D341Med (cell line): ENCODE data around the gene DNAH2.
A peak's percentile ranks its signal among the peaks of the same experiment; 100 is the strongest.

ENCODE experiments used
- DNase-seq: peaks from one replicate; pipeline ENCODE4 v3.0.0; 2012; ENCODE audit warnings: low spot score

DNAH2 gene

GRCh38 chr17:7838090-7839075 is 120.8 kb downstream of the DNAH2 start:
- DNase-seq: no peak

- no peak for DNase-seq
Observed at GRCh38 chr17:7839190-7839875, 121.8 kb downstream of the DNAH2 start.

- DNase-seq: no peak
Observed at GRCh38 chr17:7839876-7840261, 122.3 kb downstream of the DNAH2 start.

- no peak for DNase-seq
Observed at GRCh38 chr17:7840441-7840840, 122.9 kb downstream of the DNAH2 start.

- DNase-seq: no peak
Observed at GRCh38 chr17:7840875-7841274, 123.3 kb downstream of the DNAH2 start.

- no peak for DNase-seq
Observed at GRCh38 chr17:7841396-7841914, 123.9 kb downstream of the DNAH2 start.

GRCh38 chr17:7841915-7842379 is 124.4 kb downstream of the DNAH2 start:
- peak; percentile 80 for DNase-seq

- no peak for DNase-seq
Observed at GRCh38 chr17:7842380-7843256, 125.1 kb downstream of the DNAH2 start.

- no peak for DNase-seq
Observed at GRCh38 chr17:7843257-7843535, 125.7 kb downstream of the DNAH2 start.

- peak; percentile 58 for DNase-seq
Observed at GRCh38 chr17:7843536-7844291, 126.2 kb downstream of the DNAH2 start.

DNA sequence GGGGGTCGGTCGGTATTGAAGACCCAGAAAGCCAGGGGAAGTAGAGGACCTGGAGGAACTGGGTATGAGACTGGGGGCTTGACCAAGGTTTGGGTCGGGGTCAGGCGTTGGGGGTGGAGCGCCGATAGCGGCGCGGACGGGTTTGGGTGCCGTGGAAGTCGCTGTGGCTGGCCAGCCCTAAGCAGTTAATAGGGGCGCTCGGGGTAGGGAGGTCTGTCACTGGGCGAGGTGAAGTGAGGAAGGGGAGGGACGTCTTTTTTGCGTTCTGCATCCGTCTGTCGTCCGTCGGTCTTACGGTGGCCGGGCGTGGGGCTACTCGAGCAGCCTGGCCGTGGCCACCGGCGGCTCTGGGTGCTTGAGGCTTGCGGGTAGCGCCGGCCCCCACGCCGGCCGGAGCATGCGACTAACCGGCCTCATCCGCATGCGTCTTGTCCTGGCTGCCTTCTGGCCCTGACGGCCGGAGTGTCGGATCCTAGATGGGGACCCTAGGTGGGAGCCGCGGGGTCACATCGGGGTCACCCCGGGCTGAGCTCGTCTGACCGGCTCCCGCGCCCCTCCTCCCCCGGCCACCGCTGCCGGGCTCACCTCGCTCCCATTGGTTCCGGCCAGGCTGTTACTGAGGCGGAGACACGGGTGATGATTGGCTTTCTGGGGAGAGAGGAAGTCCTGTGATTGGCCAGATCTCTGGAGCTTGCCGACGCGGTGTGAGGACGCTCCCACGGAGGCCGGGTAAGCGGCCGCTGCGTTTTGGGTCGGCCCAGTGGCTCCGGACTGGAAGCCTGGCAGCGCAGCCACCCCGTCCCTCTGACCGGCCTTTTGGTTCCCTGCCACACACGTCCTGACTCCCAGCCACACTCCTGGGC is 127.0 kb downstream of the DNAH2 start:
- DNase-seq: peak; percentile 79

DNA sequence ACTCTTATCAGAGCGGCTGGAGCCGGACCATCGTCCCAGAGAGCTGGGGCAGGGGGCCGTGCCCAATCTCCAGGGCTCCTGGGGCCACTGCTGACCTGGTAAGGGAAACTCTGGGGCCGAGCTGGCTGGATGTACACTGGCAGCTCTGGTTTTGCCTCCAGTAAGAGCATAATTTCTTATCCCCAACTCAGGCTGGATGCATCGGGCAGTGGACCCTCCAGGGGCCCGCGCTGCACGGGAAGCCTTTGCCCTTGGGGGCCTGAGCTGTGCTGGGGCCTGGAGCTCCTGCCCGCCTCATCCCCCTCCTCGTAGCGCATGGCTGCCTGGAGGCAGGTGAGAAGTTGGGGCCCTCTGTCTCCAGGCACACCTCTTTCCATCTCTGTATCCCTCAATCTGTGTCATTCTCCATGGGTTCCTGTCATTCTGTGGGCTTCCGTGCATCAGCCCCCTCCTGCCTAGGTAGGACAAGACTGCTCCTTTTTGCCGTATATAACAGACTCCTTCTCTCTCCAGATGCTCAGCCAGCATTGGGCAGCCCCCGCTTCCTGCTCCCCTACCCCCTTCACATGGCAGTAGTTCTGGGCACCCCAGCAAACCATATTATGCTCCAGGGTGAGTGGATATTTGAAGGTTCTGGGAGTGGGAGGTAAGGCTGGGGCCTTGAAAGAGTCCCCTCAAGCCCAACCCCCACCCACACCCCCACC is 128.0 kb downstream of the DNAH2 start:
- DNase-seq: no peak

DNA sequence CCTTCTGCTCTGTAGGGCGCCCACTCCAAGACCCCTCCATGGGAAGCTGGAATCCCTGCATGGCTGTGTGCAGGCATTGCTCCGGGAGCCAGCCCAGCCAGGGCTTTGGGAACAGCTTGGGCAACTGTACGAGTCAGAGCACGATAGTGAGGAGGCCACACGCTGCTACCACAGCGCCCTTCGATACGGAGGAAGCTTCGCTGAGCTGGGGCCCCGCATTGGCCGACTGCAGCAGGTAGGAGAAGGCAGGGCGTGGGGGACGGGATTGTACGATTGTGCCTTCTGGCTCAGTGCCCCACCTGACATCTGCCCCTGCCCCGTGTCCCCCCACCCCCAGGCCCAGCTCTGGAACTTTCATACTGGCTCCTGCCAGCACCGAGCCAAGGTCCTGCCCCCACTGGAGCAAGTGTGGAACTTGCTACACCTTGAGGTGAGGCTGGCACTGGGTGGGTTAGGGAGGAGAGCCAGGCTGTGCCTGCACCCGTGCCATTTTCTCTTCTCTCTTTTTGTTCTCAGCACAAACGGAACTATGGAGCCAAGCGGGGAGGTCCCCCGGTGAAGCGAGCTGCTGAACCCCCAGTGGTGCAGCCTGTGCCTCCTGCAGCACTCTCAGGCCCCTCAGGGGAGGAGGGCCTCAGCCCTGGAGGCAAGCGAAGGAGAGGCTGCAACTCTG is 128.7 kb downstream of the DNAH2 start:
- DNase-seq: no peak

DNA sequence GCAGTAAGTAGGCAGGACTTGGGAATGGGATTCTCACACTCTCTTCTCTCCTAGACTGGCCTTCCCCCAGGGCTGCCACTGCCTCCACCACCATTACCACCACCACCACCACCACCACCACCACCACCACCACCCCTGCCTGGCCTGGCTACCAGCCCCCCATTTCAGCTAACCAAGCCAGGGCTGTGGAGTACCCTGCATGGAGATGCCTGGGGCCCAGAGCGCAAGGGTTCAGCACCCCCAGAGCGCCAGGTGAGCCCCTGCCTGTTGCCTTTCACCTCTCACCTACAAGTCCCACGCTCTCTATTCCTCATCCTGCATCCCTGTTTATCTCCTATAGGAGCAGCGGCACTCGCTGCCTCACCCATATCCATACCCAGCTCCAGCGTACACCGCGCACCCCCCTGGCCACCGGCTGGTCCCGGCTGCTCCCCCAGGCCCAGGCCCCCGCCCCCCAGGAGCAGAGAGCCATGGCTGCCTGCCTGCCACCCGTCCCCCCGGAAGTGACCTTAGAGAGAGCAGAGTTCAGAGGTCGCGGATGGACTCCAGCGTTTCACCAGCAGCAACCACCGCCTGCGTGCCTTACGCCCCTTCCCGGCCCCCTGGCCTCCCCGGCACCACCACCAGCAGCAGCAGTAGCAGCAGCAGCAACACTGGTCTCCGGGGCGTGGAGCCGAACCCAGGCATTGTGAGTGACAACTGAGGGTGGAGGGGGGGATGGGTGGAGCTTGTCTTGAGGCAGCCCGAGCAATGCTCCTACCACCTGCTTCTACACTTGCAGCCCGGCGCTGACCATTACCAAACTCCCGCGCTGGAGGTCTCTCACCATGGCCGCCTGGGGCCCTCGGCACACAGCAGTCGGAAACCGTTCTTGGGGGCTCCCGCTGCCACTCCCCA is 129.5 kb downstream of the DNAH2 start:
- DNase-seq: no peak

GRCh38 chr17:7848131-7848579 is 130.6 kb downstream of the DNAH2 start:
- no peak for DNase-seq

DNA sequence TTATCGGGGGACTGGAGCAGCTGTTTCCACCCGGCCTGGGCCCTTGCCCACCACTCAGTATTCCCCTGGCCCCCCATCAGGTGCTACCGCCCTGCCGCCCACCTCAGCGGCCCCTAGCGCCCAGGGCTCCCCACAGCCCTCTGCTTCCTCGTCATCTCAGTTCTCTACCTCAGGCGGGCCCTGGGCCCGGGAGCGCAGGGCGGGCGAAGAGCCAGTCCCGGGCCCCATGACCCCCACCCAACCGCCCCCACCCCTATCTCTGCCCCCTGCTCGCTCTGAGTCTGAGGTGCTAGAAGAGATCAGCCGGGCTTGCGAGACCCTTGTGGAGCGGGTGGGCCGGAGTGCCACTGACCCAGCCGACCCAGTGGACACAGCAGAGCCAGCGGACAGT is 131.2 kb downstream of the DNAH2 start:
- no peak for DNase-seq

- no peak for DNase-seq
Observed at GRCh38 chr17:7849130-7849750, 131.7 kb downstream of the DNAH2 start.
